ENCODE results near the gene CRTC3.

GRCh38 chr15:90677807-90678790 is 148.4 kb downstream of the CRTC3 start:
- TF ChIP-seq CTCF (IDR thresholded peaks at IDR 0.05) (no peak), POLR2A (IDR thresholded peaks at IDR 0.05) (no peak)
